ENCODE results near the gene FAM78A. TPM values are rescaled to one million over a fixed set of nuclear protein-coding genes. Genes with fewer than 3 reads are reported as not detected.
"Not testable (repeated sequence)": the region's sequence is repeated elsewhere in the genome, so short reads cannot be mapped to it uniquely, and the experiment has no call there.

The FAM78A gene
- total RNA-seq, 1 experiment from 2014 or later = 0.87 TPM

DNA sequence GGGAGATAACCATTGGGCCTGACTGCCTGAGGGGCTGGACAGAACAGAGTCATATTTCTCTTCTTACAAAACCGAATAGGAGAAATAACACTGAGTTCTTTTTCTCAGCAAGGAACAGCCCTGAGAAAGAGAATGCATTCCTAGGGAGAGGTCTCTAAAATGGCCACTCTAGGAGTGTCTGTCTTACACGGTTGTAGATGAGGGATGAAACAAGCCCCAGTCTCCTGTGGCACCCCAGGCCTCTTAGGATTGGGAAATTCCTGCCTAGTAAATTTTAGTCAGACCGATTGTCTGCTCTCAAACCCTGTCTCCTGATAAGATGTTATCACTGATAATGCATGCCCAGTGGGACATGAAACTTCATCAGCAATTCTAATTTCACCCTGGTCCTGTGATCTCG lies 64.4 kb downstream of the FAM78A start:
- DNase-seq (ENCODE audit: low spot score) = not testable (repeated sequence)

Other genes starting within 250 kb of the FAM78A start
- 3.3 TPM in 2 replicates for gene AIF1L, start 180.0 kb downstream of the FAM78A start, total RNA-seq (2014; rRNA removed; shearing (Covaris generic))
- gene NUP214, start 150.9 kb downstream of the FAM78A start, total RNA-seq (2014; rRNA removed; shearing (Covaris generic)) = 10.5 and 15.6 TPM in 2 replicates
- gene PLPP7, start 13.2 kb upstream of the FAM78A start, total RNA-seq (2014; rRNA removed; shearing (Covaris generic)) = 0.19 TPM in 1 of 2 replicates, not detected in the other
- gene PRRC2B, start 117.6 kb upstream of the FAM78A start, total RNA-seq (2014; rRNA removed; shearing (Covaris generic)) = 26.2 and 33.1 TPM in 2 replicates
- gene POMT1, start 226.4 kb upstream of the FAM78A start, total RNA-seq (2014; rRNA removed; shearing (Covaris generic)) = 7.8 and 10.5 TPM in 2 replicates